Keratinocyte (primary cell): Measurements from ENCODE around the gene FHAD1. TPM values are rescaled to one million over a fixed set of nuclear protein-coding genes. Genes with fewer than 3 reads are reported as not detected.

Experiments
- DNase-seq: peaks from one replicate; pipeline ENCODE4 v3.0.0-alpha.2; 2011; ENCODE audit warnings: low read depth, missing footprints, low spot score
- FAIRE-seq: peaks from 2 replicates; lab custom pipeline; 2011; peaks lifted over from hg19 to GRCh38; lab: Jason Lieb, UNC
- H2AFZ ChIP-seq: 2 replicates; pipeline ENCODE4 v1.6.0; 2012; ENCODE audit warnings: low read length, control low read depth, inconsistent platforms; ENCODE audit not compliant: control insufficient read depth
- H3K27ac ChIP-seq: 2 replicates; pipeline ENCODE4 v1.5.1; 2011; ENCODE audit warnings: low read length; ENCODE audit not compliant: control insufficient read depth, insufficient read depth
- H3K27me3 ChIP-seq: 3 replicates; pipeline ENCODE4 v1.6.0; 2011; ENCODE audit warnings: low read length; ENCODE audit not compliant: control insufficient read depth, insufficient read depth; ENCODE audit errors: extremely low read depth
- H3K36me3 ChIP-seq, 2 experiments: 2 replicates in 1 of 2; 3 replicates in 1 of 2; pipeline ENCODE4 v1.5.1; 2011; ENCODE audit warnings: low read length in 2 of 2, mild to moderate bottlenecking in 1 of 2; ENCODE audit not compliant: control insufficient read depth in 2 of 2, insufficient read depth in 2 of 2; ENCODE audit errors: extremely low read depth in 1 of 2
- H3K4me1 ChIP-seq: 3 replicates; pipeline ENCODE4 v1.5.1; 2011; ENCODE audit warnings: low read length; ENCODE audit not compliant: control insufficient read depth, insufficient read depth; ENCODE audit errors: extremely low read depth
- H3K4me2 ChIP-seq: 3 replicates; pipeline ENCODE4 v1.6.0; 2011; ENCODE audit warnings: low read depth, low read length; ENCODE audit not compliant: control insufficient read depth, insufficient read depth; ENCODE audit errors: extremely low read depth
- H3K4me3 ChIP-seq, 3 experiments: fragments of 200-600 bp in 1 of 3; sonication (generic) in 1 of 3; 2 replicates in 2 of 3; 3 replicates in 1 of 3; pipeline ENCODE4 v1.5.1; 2011 to 2016; ENCODE audit warnings: low read length in 3 of 3, mild to moderate bottlenecking in 3 of 3, control low read depth in 2 of 3, inconsistent platforms in 1 of 3, low read depth in 1 of 3, mixed read lengths in 1 of 3, mixed run types in 1 of 3, moderate library complexity in 1 of 3; ENCODE audit not compliant: control insufficient read depth in 2 of 3, insufficient read depth in 2 of 3; ENCODE audit errors: extremely low read depth in 1 of 3
- H3K79me2 ChIP-seq: 2 replicates; pipeline ENCODE4 v1.6.0; 2012; ENCODE audit warnings: low read length; ENCODE audit not compliant: control insufficient read depth, insufficient read depth
- H3K9ac ChIP-seq: 3 replicates; pipeline ENCODE4 v1.6.0; 2011; ENCODE audit warnings: low read length; ENCODE audit not compliant: control insufficient read depth, insufficient read depth; ENCODE audit errors: extremely low read depth
- H3K9me1 ChIP-seq: 3 replicates; pipeline ENCODE4 v1.6.0; 2011; ENCODE audit warnings: low read length; ENCODE audit not compliant: control insufficient read depth, insufficient read depth; ENCODE audit errors: extremely low read depth
- H3K9me3 ChIP-seq: 2 replicates; pipeline ENCODE4 v1.5.1; 2012; ENCODE audit warnings: low read depth, low read length; ENCODE audit not compliant: control insufficient read depth
- H4K20me1 ChIP-seq: 3 replicates; pipeline ENCODE4 v1.6.0; 2011; ENCODE audit warnings: low read length; ENCODE audit not compliant: control insufficient read depth, insufficient read depth; ENCODE audit errors: extremely low read depth
- EZH2 ChIP-seq: IDR thresholded peaks from one replicate; pipeline ENCODE4 v1.6.1; 2012; ENCODE audit warnings: inconsistent platforms, mild to moderate bottlenecking, low read length, moderate library complexity
- dilution Hi-C: fragments of 300-500 bp; cut with MboI; formaldehyde crosslinking; loops from one replicate; pipeline ENCODE4 v1.7.0; 2020; ENCODE audit warnings: low sequenced_read_pairs; ENCODE audit not compliant: extremely low pct_ligation_motif_present
- polyA plus RNA-seq, 5 experiments: library from polyadenylated mRNA; depleted of rRNA in 3 of 5; stranded (reverse) in 3 of 5; stranded (forward) in 1 of 5; unstranded in 1 of 5; fragments of >200 nt; gene quantifications; 1 replicate in 1 of 5; 2 replicates in 3 of 5; 3 replicates in 1 of 5; pipeline versions ENCODE4 v1.2.1 to v1.2.3, GENCODE V29; 2011 to 2012; ENCODE audit warnings: missing spikeins in 2 of 5, low read depth in 1 of 5, low replicate concordance in 1 of 5
- TF ChIP-seq, protein P1 (sequence below), 3 experiments: IDR thresholded peaks in 1 of 3; conservative IDR thresholded peaks in 1 of 3; optimal IDR thresholded peaks in 1 of 3; 2 replicates in 2 of 3; 3 replicates in 1 of 3; pipeline versions ENCODE3 to v1.5.1; 2011; ENCODE audit warnings: low read length in 3 of 3, mild to moderate bottlenecking in 3 of 3, moderate library complexity in 2 of 3, control low read depth in 1 of 3, inconsistent platforms in 1 of 3; ENCODE audit not compliant: insufficient read depth in 2 of 3; ENCODE audit errors: extremely low read depth in 1 of 3

FHAD1 gene
- polyA plus RNA-seq, 1 donor (not counting 4 experiments of a cell fraction or from before 2014, with no cell fraction given), result 0.09 TPM

DNA sequence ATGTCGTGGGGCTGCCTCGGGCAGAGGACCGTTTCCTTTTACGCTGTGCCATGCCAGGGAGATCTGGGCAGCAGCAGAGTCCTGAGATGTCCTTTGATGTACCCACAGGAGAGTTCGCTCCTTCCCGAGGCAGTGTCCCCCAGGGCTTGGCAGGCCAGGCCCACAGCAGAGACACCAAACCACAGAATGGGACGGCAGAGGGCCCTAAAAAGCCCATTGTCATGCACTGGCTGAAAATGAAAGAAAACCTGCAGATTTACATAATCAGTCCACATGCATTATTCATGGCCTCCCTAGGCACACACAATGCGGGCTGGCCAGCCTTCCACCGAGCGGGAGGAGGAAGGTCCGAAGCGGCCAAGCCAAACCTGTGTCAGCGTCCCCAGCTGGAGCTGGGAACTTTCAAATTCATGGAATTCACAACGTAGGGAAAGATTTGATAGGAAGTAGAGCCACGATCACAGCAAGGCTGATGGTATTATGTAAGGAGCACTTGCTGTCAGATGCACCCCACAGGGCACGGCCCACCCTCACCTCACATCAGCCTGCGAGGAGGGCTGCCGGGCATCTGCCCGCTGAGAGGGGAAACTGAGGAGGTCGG lies 137.4 kb downstream of the FHAD1 start:
- Histone ChIP-seq H3K4me1 (no peaks in the 10 kb centered on the region), H3K4me2 (no peak overlapping the region), H3K4me3 (no peak overlapping the region)

DNA sequence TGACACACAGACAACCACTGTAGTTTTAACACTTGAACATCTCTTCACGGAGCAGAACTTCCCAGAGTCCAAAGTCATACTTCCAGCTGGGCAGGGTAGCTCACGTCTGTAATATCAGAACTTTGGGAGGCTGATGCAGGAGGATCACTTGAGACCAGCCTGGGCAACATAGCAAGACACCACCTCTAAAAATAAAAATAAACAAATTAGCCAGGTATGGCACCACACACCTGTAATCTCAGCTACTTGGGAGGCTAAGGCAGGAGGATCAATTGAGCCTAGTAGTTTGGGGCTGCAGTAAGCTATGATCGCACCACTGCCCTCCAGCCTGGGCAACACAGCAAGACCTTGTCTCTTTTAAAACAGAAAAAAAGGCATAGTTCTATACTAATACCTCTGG lies 138.4 kb downstream of the FHAD1 start:
- dilution Hi-C loops, result no loop called here
- no peak overlapping the region for H3K4me3 ChIP-seq
- H3K27me3 ChIP-seq, result peaks cover 26% of the 10 kb centered on the region
- H3K4me2 ChIP-seq, result no peak overlapping the region
- DNase-seq (no peak), FAIRE-seq (no peak)
- H3K9me3 ChIP-seq, result no peaks in the 10 kb centered on the region
- no peaks in the 10 kb centered on the region for H3K9me1 ChIP-seq
- no peaks in the 10 kb centered on the region for H3K4me1 ChIP-seq
- no peak overlapping the region for H2AFZ ChIP-seq
- H3K36me3 ChIP-seq, result no peaks in the 10 kb centered on the region
- H4K20me1 ChIP-seq, result peaks cover 3% of the 10 kb centered on the region
- H3K9ac ChIP-seq, result no peak overlapping the region
- TF ChIP-seq, protein P1, sequence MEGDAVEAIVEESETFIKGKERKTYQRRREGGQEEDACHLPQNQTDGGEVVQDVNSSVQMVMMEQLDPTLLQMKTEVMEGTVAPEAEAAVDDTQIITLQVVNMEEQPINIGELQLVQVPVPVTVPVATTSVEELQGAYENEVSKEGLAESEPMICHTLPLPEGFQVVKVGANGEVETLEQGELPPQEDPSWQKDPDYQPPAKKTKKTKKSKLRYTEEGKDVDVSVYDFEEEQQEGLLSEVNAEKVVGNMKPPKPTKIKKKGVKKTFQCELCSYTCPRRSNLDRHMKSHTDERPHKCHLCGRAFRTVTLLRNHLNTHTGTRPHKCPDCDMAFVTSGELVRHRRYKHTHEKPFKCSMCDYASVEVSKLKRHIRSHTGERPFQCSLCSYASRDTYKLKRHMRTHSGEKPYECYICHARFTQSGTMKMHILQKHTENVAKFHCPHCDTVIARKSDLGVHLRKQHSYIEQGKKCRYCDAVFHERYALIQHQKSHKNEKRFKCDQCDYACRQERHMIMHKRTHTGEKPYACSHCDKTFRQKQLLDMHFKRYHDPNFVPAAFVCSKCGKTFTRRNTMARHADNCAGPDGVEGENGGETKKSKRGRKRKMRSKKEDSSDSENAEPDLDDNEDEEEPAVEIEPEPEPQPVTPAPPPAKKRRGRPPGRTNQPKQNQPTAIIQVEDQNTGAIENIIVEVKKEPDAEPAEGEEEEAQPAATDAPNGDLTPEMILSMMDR (optimal IDR thresholded peaks at IDR 0.05 in 1 of 3, IDR thresholded peaks at IDR 0.05 in 1 of 3, conservative IDR thresholded peaks at IDR 0.05 in 1 of 3; ENCODE audit: extremely low read depth in 1 of 3, insufficient read depth in 2 of 3, low read length in 3 of 3), result no peak
- no peak for TF ChIP-seq EZH2
- H3K79me2 ChIP-seq, result no peaks in the 10 kb centered on the region
- H3K27ac ChIP-seq, result no peak overlapping the region

More for the DNA sequence above, 137.4 kb downstream of the FHAD1 start:
- no peaks in the 10 kb centered on the region for H3K9me1 ChIP-seq
- no peaks in the 10 kb centered on the region for H3K9me3 ChIP-seq
- peaks cover 3% of the 10 kb centered on the region for H4K20me1 ChIP-seq
- DNase-seq, result no peak
- dilution Hi-C loops, result no loop called here
- H2AFZ ChIP-seq, result no peak overlapping the region
- no peaks in the 10 kb centered on the region for H3K36me3 ChIP-seq
- H3K27me3 ChIP-seq, result peaks cover 26% of the 10 kb centered on the region
- no peak overlapping the region for H3K9ac ChIP-seq
- no peak for TF ChIP-seq EZH2
- TF ChIP-seq, protein P1 (optimal IDR thresholded peaks at IDR 0.05 in 1 of 3, IDR thresholded peaks at IDR 0.05 in 1 of 3, conservative IDR thresholded peaks at IDR 0.05 in 1 of 3; ENCODE audit: extremely low read depth in 1 of 3, insufficient read depth in 2 of 3, low read length in 3 of 3), result no peak
- no peak overlapping the region for H3K27ac ChIP-seq
- no peaks in the 10 kb centered on the region for H3K79me2 ChIP-seq
- FAIRE-seq, result no peak
